GM21619 (cell line): ENCODE results near the gene UGCG.
A peak's percentile ranks its signal among the peaks of the same experiment; 100 is the strongest.

Experiments
- ATAC-seq: cut with Tn5 transposase; IDR thresholded peaks from one replicate; pipeline ENCODE4 v1.9.1; 2021; ENCODE audit not compliant: unreplicated experiment

Gene UGCG

DNA sequence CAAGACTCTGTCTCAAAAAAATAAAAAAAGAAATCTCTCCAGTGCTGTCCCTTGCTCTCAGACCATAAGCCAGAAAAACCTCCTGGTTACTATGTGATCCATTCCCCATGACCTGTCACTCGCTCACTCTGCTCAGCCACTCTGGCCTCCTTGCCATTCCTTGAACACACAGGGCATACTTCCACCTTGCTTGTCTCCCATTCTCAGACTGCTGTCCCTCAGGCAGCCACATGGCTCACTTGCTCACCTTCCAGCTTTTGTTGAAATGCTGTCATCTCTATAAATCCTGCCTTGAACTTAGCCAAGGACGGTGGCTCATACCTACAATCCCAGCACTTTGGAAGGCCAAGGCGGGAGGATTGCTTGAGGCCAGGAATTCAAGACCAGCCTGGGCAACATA, 82.9 kb downstream of the UGCG start:
- ATAC-seq: no peak

GRCh38 chr9:111980398-111980797, 83.8 kb downstream of the UGCG start:
- no peak for ATAC-seq

GRCh38 chr9:111983484-111983908, 86.9 kb downstream of the UGCG start:
- peak; percentile 73 for ATAC-seq

- no peak for ATAC-seq
Observed at GRCh38 chr9:111984086-111984802, 87.6 kb downstream of the UGCG start.
